Muscle layer of duodenum (tissue), 2 donors: ENCODE data around the gene SENP7.

Experiments used
- H3K27ac ChIP-seq: one replicate; pipeline ENCODE4 v1.7.0; 2013; ENCODE audit warnings: mild to moderate bottlenecking, low read length
- H3K27me3 ChIP-seq: one replicate; pipeline ENCODE4 v1.7.0; 2013; ENCODE audit warnings: low read depth, mild to moderate bottlenecking, control low read depth, low read length
- H3K36me3 ChIP-seq, 2 donors: one replicate each; pipeline ENCODE4 v1.7.0; 2013; ENCODE audit warnings: low read length in 2 of 2, control low read depth in 1 of 2, mild to moderate bottlenecking in 1 of 2; ENCODE audit not compliant: insufficient read depth in 2 of 2, control insufficient read depth in 1 of 2
- H3K4me1 ChIP-seq, 2 donors: one replicate each; pipeline ENCODE4 v1.7.0; 2013; ENCODE audit warnings: low read length in 2 of 2, mild to moderate bottlenecking in 2 of 2, control low read depth in 1 of 2, moderate library complexity in 1 of 2; ENCODE audit not compliant: insufficient read depth in 2 of 2, control insufficient read depth in 1 of 2
- H3K4me3 ChIP-seq, 2 donors: one replicate each; pipeline ENCODE4 v1.7.0; 2013; ENCODE audit warnings: low read length in 2 of 2, low read depth in 1 of 2, mild to moderate bottlenecking in 1 of 2
- H3K9me3 ChIP-seq, 2 donors: one replicate each; pipeline ENCODE4 v1.7.0; 2013; ENCODE audit warnings: low read length in 2 of 2, control low read depth in 1 of 2, mild to moderate bottlenecking in 1 of 2; ENCODE audit not compliant: control insufficient read depth in 1 of 2
- donor health status: healthy.

SENP7 gene

DNA sequence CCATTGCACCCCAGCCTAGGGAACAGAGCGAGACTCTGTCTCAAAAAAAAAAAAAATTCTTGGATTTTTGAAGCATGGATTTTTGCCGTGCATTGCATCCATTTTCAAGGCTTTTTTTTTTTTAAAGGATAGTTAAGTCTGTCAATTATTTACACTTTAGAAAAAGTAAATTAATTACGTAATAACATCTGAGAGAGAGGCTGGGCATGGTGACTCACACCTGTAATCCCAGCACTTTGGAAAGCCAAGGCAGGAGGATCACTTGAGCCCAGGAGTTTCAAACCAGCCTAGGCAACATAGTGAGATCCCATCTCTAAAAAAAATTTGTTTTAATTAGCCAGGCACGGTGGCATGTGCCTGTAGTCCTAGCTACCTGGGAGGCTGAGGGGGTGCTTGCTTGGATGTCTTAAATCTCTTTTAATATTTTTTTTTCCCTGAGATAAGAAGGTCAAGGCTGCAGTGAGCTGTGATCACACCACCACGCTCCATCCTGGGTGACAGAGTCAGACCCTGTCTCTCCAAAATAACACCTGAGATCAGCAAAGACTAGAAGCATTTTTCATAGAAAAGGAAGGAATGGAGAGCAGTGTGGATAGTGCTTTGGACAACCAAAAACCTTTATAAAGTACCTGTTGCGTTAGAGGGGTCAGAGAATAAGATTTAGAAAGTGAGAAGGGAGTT lies 6.8 kb upstream of the SENP7 start:
- Histone ChIP-seq H3K27me3 (no peaks in the 10 kb centered on the region), H3K4me3 (no peak overlapping the region)

DNA sequence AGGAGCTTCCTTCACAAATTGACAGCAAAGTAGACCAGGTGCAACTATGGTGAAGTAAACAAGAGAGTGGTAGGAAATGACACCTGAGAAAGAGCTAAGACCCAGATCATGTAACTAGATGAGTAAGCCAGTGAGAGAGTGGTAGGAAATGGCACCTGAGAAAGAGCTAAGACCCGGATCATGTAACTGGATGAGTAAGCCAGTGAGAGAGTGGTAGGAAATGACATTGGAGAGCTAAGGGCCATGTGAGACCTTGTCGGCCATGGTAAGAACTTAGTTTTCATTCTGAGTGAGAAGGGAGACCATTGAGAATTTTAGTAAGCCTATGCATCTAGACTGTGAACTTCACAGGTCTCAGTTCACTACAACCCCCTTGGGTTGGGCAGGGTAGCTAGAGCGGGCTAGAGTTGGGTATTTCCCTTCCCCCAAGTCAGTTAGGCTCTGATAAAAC lies 5.4 kb upstream of the SENP7 start:
- Histone ChIP-seq H3K36me3 (no peaks in the 10 kb centered on the region), H3K4me1 (peaks cover 4 to 5% of the 10 kb centered on the region in 2 donors), H3K4me3 (no peak overlapping the region), H3K27me3 (no peaks in the 10 kb centered on the region), H3K27ac (no peak overlapping the region), H3K9me3 (no peaks in the 10 kb centered on the region)

More for the DNA sequence above, 6.8 kb upstream of the SENP7 start:
- peaks cover 0 to under 1% of the 10 kb centered on the region in 2 donors for H3K9me3 ChIP-seq
- H3K27ac ChIP-seq = no peak overlapping the region
- H3K4me1 ChIP-seq = no peaks in the 10 kb centered on the region
- no peaks in the 10 kb centered on the region for H3K36me3 ChIP-seq

DNA sequence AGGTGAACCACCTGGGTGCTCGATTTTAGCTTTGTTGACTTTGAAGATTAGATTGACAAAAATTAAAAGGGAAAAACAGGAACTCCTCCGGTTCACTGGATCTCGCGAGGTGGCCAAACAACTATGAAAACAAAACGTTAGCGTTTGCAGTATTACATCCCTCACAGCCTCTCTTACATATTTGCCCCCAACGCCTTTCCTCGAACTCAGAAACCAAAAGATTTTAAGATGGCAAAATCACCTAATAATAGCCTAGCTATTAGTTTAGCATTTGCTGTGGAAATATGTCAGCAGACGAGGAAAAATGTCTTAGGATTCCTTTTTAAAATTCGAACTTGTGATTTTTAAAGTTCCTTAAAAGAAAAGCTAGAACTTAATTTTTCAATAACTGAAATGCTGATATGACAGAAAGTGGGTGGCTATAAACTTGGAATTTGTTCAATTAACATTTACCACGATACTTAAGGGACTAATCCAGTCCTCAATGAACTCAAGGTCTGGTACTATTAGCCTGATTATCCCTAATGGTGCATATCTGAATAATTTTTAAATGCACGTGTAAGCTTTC lies 491 bp upstream of the SENP7 start:
- Histone ChIP-seq H3K27me3 (no peaks in the 10 kb centered on the region), H3K27ac (peak overlapping the region; percentile 93), H3K4me1 (peaks cover 4 to 14% of the 10 kb centered on the region in 2 donors), H3K9me3 (no peaks in the 10 kb centered on the region), H3K36me3 (no peaks in the 10 kb centered on the region), H3K4me3 (peak overlapping the region; percentile 93 to 95)

DNA sequence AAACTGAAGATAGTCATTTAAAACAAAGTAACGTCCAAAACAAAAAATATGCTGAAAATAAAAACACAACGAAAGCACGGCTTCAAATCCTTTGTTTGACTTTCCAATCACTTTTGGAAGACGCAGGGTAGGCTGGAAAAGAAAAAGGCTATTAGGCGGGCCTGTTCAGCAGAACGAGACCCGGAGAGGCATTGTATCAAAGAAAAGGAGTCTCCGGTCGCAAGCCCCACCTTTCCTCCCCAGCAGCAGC lies 691 bp downstream of the SENP7 start:
- no peaks in the 10 kb centered on the region for H3K27me3 ChIP-seq
- peaks cover 4 to 14% of the 10 kb centered on the region in 2 donors for H3K4me1 ChIP-seq
- H3K36me3 ChIP-seq = no peaks in the 10 kb centered on the region

DNA sequence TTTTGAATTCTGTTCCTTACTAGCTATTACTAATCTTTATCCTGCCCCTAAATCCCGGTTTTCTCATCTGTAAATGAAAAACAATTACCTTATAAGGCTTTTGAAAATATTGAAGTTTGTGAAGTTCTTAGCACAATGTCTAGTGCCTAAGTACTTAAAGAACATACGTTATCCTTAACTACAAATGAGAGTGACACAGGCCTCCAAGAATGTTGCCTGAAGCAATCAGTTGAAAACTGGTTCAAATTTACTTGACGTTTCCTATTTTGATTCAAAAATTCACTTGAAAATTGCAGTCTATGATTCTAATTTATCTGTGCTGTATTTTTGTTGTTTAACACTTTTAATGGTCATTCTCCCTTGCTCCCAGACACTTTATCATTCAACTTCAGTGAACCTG lies 3.2 kb downstream of the SENP7 start:
- Histone ChIP-seq H3K4me3 (no peak overlapping the region), H3K27me3 (no peaks in the 10 kb centered on the region), H3K27ac (no peak overlapping the region), H3K4me1 (peaks cover 4 to 14% of the 10 kb centered on the region in 2 donors), H3K9me3 (no peaks in the 10 kb centered on the region), H3K36me3 (no peaks in the 10 kb centered on the region)

More for the DNA sequence above, 691 bp downstream of the SENP7 start:
- Histone ChIP-seq H3K4me3 (peak overlapping the region; percentile 93 to 95), H3K27ac (peak overlapping the region; percentile 93), H3K9me3 (no peaks in the 10 kb centered on the region)

DNA sequence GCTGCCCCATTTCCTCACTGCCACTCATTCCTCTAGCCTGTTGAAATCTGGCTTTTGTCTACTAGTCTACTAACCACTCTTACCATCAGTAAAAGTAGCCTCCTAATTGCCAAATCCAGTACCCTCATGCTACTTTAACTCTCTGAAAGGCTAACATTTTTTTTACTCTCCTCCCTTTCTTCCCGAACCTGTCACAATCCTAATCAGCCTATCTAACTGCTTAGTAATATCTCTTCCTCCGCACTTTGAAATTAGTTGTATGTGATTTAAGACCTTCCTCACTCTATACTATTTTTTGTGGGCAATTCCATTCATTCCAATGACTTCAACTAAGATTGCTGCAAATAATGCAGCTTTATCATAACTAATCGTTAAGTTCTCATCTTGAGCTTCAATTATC lies 3.7 kb downstream of the SENP7 start:
- Histone ChIP-seq H3K27ac (no peak overlapping the region), H3K27me3 (no peaks in the 10 kb centered on the region), H3K9me3 (no peaks in the 10 kb centered on the region), H3K4me3 (no peak overlapping the region), H3K36me3 (no peaks in the 10 kb centered on the region), H3K4me1 (peaks cover 4 to 14% of the 10 kb centered on the region in 2 donors)

DNA sequence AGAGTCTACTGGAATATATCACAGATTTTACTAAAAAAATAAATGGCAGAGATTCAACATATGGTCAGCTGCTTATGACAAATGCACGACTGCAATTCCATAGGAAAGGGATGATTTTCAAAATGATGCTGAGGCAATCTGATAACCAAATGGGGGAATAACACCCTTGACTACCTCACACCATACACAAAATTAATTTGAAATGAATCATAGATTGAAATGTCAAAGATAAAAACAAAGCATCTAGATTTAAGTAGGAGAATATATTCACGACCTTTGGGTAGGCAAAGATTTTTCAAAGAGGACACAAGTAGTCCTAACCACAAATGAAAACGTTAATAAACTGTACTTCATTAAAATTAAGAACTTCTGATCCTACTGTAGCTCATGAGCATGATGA lies 11.2 kb downstream of the SENP7 start:
- Histone ChIP-seq H3K27ac (no peak overlapping the region), H3K4me1 (no peaks in the 10 kb centered on the region), H3K4me3 (no peak overlapping the region), H3K36me3 (peaks cover 0 to 9% of the 10 kb centered on the region in 2 donors), H3K27me3 (no peaks in the 10 kb centered on the region), H3K9me3 (no peaks in the 10 kb centered on the region)

DNA sequence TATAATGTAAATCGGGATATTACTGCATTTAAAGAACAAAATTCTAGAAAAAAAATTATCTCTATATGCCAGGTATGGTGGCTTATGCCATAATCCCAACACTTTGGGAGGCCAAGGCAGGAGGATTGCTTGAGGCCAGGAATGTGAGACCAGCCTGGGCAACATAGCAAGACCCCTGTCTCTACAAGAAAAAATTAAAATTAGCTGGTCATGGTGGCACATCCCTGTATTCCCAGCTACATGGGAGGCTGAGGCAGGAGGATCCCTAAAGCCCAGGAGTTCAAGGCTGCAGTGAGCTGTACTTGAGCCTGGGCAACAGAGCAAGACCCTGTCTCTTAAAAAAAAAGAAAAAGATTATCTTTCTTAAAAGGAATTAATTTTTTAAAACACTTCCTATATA lies 12.8 kb downstream of the SENP7 start:
- Histone ChIP-seq H3K36me3 (peaks cover 0 to 9% of the 10 kb centered on the region in 2 donors), H3K4me3 (no peak overlapping the region), H3K4me1 (no peaks in the 10 kb centered on the region), H3K27me3 (no peaks in the 10 kb centered on the region), H3K9me3 (no peaks in the 10 kb centered on the region), H3K27ac (no peak overlapping the region)

DNA sequence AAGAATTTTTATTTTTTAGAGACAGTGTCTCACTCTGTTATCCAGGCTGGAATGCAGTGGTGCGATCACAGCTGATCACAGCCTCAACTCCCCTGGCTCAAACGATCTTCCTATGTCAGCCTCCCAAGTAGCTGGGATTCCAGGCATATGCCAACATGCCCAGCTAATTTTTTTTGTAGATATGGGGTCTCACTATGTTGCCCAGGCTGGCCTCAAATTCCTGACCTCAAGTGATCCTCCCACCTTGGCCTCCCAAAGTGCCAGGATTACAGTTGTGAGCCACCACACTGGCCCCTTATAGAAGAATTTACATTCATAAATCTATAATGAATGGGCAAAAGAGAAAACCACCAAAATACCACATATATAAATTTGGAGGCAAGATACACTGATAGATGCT lies 15.2 kb downstream of the SENP7 start:
- H3K9me3 ChIP-seq = no peaks in the 10 kb centered on the region
- H3K27me3 ChIP-seq = no peaks in the 10 kb centered on the region
- no peak overlapping the region for H3K27ac ChIP-seq
- no peak overlapping the region for H3K4me3 ChIP-seq
- peaks cover 0 to 13% of the 10 kb centered on the region in 2 donors for H3K36me3 ChIP-seq
- H3K4me1 ChIP-seq = no peaks in the 10 kb centered on the region

DNA sequence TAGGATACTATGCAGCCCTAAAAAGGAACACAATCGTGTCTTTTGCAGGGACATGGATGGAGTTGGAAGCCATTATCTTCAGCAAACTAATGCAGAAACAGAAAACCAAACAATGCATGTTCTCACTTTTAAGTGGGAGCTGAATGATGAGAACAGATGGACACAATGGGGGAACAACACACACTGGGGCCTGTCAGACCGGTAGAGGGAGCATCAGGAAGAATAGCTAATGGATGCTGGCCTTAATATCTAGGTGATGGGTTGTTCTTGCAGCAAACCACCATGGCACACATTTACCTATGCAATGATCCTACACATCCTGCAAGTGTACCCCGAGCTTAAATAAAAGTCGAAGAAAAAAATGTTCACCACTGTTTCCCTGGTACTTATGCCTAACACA lies 17.5 kb downstream of the SENP7 start:
- H3K4me3 ChIP-seq = no peak overlapping the region
- no peak overlapping the region for H3K27ac ChIP-seq
- H3K9me3 ChIP-seq = no peaks in the 10 kb centered on the region
- peaks cover 0 to 25% of the 10 kb centered on the region in 2 donors for H3K36me3 ChIP-seq
- H3K27me3 ChIP-seq = no peaks in the 10 kb centered on the region
- no peaks in the 10 kb centered on the region for H3K4me1 ChIP-seq

DNA sequence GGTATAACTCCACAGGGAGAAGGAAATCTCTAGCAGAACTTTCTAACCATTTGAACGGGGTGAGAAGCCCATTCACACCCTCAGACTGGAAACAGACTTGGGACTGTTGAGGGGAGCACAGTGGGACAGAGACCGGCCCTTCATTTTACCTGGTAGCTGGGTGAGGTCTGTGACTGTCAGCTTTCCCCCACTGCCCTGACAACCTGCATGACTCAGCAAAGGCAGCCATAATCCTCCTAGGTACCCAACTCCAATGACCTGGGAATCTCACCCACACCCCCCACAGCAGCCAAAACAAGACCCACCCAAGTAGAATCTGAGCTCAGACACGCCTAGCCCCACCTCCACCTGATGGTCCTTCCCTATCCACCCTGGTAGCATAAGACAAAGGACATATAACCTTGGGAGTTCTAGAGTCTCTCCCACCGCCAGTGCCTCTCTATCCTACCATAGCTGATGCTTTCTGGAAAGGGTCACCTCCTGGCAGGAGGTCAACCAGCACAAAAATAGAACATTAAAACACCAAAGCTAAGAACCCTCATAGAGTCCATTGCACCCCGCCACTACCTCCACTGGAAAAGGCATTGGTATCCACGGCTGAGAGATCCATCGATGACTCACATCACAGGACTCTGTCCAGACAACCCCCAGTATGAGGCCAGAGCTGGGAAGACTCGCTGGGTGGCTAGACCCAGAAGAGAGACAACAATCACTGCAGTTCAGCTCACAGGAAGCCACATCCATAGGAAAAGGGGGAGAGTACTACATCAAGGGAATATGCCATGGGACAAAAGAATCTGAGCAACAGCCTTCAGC lies 28.0 kb downstream of the SENP7 start:
- H3K4me3 ChIP-seq = no peak overlapping the region
- H3K9me3 ChIP-seq = no peaks in the 10 kb centered on the region
- no peaks in the 10 kb centered on the region for H3K4me1 ChIP-seq
- no peaks in the 10 kb centered on the region for H3K36me3 ChIP-seq
- H3K27me3 ChIP-seq = no peaks in the 10 kb centered on the region
- no peak overlapping the region for H3K27ac ChIP-seq
